Liver (tissue), 3 donors: Measurements from ENCODE around the gene SIGLEC6.

ENCODE experiments used
- GABPA ChIP-seq, 2 donors: IDR thresholded peaks in 1 of 2; conservative IDR thresholded peaks in 1 of 2; 2 replicates each; pipeline ENCODE4 v1.6.1; 2016; ENCODE audit warnings: antibody characterized with exemption in 2 of 2, mild to moderate bottlenecking in 1 of 2, moderate library complexity in 1 of 2
- RXRA ChIP-seq, 2 donors: IDR thresholded peaks; 2 replicates each; pipeline ENCODE4 v1.6.1; 2017 to 2018; ENCODE audit warnings: antibody characterized with exemption in 2 of 2, mild to moderate bottlenecking in 1 of 2
- TAF1 ChIP-seq: conservative IDR thresholded peaks from 2 replicates; pipeline ENCODE4 v1.6.1; 2016; ENCODE audit warnings: antibody characterized with exemption, mild to moderate bottlenecking
- YY1 ChIP-seq: IDR thresholded peaks from 2 replicates; pipeline ENCODE4 v1.6.1; 2016; ENCODE audit warnings: antibody characterized with exemption, mild to moderate bottlenecking
- TF ChIP-seq, protein P1 (sequence below): fragments of 150-350 bp; IDR thresholded peaks from 2 replicates; pipeline ENCODE4 v1.5.1; 2017; ENCODE audit warnings: improper control_type of control experiment, low read depth, low read length; ENCODE audit not compliant: missing input control
- donor health status: healthy.
- donor health status: healthy.

DNA sequence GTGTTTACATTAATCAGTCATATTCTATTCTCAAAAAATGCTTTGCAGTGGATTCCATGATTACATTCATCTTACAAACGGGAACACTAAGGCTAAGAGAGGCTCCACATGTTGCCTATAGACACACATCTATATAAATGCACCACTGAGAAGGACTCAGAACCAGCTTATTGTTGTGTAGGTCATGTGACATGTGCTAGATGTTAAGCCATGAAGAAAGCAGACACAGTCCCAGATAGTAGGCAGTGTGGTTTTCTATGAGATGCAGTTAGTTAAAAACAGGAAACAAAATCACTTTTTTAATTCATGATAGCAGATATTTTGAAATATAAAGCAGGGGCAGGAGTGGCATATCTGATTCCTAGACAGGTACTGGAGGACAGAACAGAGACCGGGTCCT, 10.7 kb downstream of the SIGLEC6 start:
- TF ChIP-seq GABPA (IDR thresholded peaks at IDR 0.05 in 1 of 2, conservative IDR thresholded peaks at IDR 0.05 in 1 of 2) (no peak), RXRA (IDR thresholded peaks at IDR 0.05) (no peak), YY1 (no peak), TAF1 (no peak)
- TF ChIP-seq, protein P1, sequence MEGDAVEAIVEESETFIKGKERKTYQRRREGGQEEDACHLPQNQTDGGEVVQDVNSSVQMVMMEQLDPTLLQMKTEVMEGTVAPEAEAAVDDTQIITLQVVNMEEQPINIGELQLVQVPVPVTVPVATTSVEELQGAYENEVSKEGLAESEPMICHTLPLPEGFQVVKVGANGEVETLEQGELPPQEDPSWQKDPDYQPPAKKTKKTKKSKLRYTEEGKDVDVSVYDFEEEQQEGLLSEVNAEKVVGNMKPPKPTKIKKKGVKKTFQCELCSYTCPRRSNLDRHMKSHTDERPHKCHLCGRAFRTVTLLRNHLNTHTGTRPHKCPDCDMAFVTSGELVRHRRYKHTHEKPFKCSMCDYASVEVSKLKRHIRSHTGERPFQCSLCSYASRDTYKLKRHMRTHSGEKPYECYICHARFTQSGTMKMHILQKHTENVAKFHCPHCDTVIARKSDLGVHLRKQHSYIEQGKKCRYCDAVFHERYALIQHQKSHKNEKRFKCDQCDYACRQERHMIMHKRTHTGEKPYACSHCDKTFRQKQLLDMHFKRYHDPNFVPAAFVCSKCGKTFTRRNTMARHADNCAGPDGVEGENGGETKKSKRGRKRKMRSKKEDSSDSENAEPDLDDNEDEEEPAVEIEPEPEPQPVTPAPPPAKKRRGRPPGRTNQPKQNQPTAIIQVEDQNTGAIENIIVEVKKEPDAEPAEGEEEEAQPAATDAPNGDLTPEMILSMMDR, result no peak
